ENCODE measurements around the gene AKAP7. TPM values are rescaled to one million over a fixed set of nuclear protein-coding genes. Genes with fewer than 3 reads are reported as not detected.

The AKAP7 gene
- total RNA-seq = 90.1 TPM

DNA sequence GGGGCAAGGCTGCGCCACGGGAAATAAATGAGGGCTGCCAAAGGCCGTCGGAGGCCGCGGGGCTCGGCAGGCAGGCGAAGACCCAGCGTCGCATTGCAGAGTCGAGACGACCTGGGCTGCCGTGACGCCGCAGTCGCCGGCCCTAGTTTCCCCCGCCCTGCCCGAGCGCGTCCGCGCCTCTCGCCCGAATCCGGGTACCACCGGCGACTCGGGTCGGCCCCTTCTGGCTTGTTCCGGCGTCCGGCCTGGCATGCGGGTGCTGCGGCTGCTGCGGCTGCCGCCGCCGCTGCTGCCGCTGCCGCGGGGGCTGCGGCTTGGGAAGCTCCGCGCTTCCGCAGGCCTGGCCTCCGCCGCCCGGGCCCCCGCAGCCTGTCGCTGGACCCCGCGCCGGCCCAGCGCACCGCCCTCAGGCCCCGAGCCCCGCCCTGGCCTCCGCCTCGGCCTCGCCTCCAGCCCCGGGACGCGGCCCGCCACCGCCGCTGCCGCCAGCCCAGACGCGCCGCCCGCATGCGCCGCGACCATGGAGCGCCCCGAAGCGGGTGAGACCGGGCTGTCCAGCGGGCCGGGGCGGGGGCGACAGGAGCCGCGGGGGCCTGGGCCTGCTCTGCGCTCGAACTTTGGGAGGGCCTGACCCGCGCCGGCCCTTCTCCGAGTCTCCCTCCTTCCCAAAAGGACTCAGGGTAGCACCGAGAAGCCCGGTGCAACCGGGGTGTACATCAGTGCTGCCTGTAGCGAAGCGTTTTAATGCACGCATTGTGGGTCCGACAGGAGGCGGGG lies at the start of gene AKAP7:
AKAP7 (plus strand) TSS at position 224 of the 777 bp plus-strand sequence; CDS start at position 521, 297 bp downstream.

Other genes starting within 250 kb of the AKAP7 start
- 64.5 TPM for gene EPB41L2, start 72.2 kb upstream of the AKAP7 start, total RNA-seq

Measured in parietal lobe (tissue), 1 donor.